Ovary (tissue), 9 donors: ENCODE results near the gene RFPL1. TPM values are rescaled to one million over a fixed set of nuclear protein-coding genes. Genes with fewer than 3 reads are reported as not detected.
A peak's percentile ranks its signal among the peaks of the same experiment; 100 is the strongest.

Source experiments
- DNase-seq, 5 donors: peaks; one replicate each; pipeline ENCODE4 v3.0.0-alpha.2; 2019 to 2020
- H3K27ac ChIP-seq, 2 donors: fragments of 200-600 bp; one replicate each; pipeline versions ENCODE4 v1.5.1 to v1.8.0; 2019 to 2022
- H3K27me3 ChIP-seq: fragments of 200-600 bp; one replicate; pipeline ENCODE4 v1.8.0; 2022
- H3K36me3 ChIP-seq: fragments of 200-600 bp; sonication (generic); one replicate; pipeline ENCODE4 v1.5.1; 2019
- H3K4me1 ChIP-seq: one replicate; pipeline ENCODE4 v1.8.1; 2013; ENCODE audit warnings: mild to moderate bottlenecking, moderate library complexity; ENCODE audit not compliant: insufficient read depth
- H3K4me3 ChIP-seq: fragments of 200-600 bp; sonication (generic); one replicate; pipeline ENCODE4 v1.5.1; 2017
- H3K9me3 ChIP-seq, 2 donors: fragments of 200-600 bp in 1 of 2; sonication (generic) in 1 of 2; one replicate each; pipeline versions ENCODE4 v1.5.1 to v1.8.1; 2013 to 2019; ENCODE audit warnings: mild to moderate bottlenecking in 1 of 2, moderate library complexity in 1 of 2
- CTCF ChIP-seq, 3 donors: fragments of 450-650 bp in 2 of 3; fragments of 200-600 bp in 1 of 3; IDR thresholded peaks; one replicate each; pipeline versions ENCODE4 v1.5.1 to v1.8.0; 2016 to 2022; ENCODE audit warnings: antibody characterized with exemption in 3 of 3, mild to moderate bottlenecking in 1 of 3
- EP300 ChIP-seq: sonication (generic); formaldehyde crosslinking; IDR thresholded peaks from one replicate; pipeline ENCODE4 v1.6.1; 2017; ENCODE audit warnings: antibody characterized with exemption
- POLR2A ChIP-seq: fragments of 450-650 bp; IDR thresholded peaks from one replicate; pipeline ENCODE4 v1.6.1; 2017; ENCODE audit warnings: antibody characterized with exemption, mild to moderate bottlenecking, moderate library complexity
- WGBS, 3 donors: extraction: QIAGEN DNeasy Blood & Tissue Kit in 1 of 3; methylation state at CpG; one replicate each; pipeline versions ENCODE4 v1.1.5 to v1.1.7; 2013 to 2017; 5-methylcytosine and 5-hydroxymethylcytosine counted together
- intact Hi-C, 4 donors: fragments of 100-400 bp; cut with DNase I; formaldehyde crosslinking; loops; one replicate each; pipeline versions ENCODE4 v1.11.0 to v1.15.1; 2022 to 2023
- polyA plus RNA-seq, 2 donors: library from polyadenylated mRNA; stranded (reverse); fragments of 200-250 nt in 1 of 2; fragments of 350-450 nt in 1 of 2; fragmentation: Illumina TruSeq in 1 of 2; extraction: RNeasy Lipid Tissue Mini Kit (QIAGEN cat#74804) in 1 of 2; gene quantifications; one replicate each; pipeline ENCODE4 v1.2.3, GENCODE V29; 2013 to 2014
- total RNA-seq, 7 donors: library from RNA; depleted of rRNA in 2 of 7; stranded (reverse); fragments of >200 nt in 2 of 7; fragmentation: NEBNext Ultra II Directional in 3 of 7; extraction: Animal tissue kit (Norgen Biotek cat#: 25700) in 3 of 7; gene quantifications; one replicate each; pipeline versions ENCODE4 v1.1.0 to v1.2.4, GENCODE V29; 2016 to 2023
- donor health status: DM: no; HTN: no; CAD: no; lungs with moderate emphysema.
- donor health status: DM: no; HTN: no; CAD: no.
- donor health status: Bipolar disorder and iron deficiency.
- donor health status: DM: yes; HTN: yes; CAD: no.
- donor health status: DM: no; HTN: no; CAD: no.
- donor health status: DM: yes; HTN: yes; CAD: no.

RFPL1 gene
- total and polyA plus RNA-seq, 9 donors, result not detected

- 44 to 54% (median 52%) methylated on average over 54 of the region's 54 CpGs for WGBS, 3 donors
- Histone ChIP-seq H3K4me3 (no peak overlapping the region), H3K36me3 (no peaks in the 10 kb centered on the region), H3K4me1 (no peaks in the 10 kb centered on the region), H3K27me3 (no peaks in the 10 kb centered on the region), H3K27ac (no peak overlapping the region), H3K9me3 (no peaks in the 10 kb centered on the region)
- TF ChIP-seq POLR2A, result no peak
- TF ChIP-seq CTCF (IDR thresholded peaks at IDR 0.05), result peak in 1 of 3 donors; percentile 11
- no peak for TF ChIP-seq EP300
- DNase-seq, result peak in 2 of 5 donors; percentile 37 to 55
- intact Hi-C loops, result no loop called here
These were observed 31.9 kb downstream of the RFPL1 start for GRCh38 chr22:29470159-29470855.

GRCh38 chr22:29473001-29473400 is 34.6 kb downstream of the RFPL1 start:
- no peak for DNase-seq
- TF ChIP-seq POLR2A (no peak), EP300 (no peak), CTCF (IDR thresholded peaks at IDR 0.05) (no peak)
- Histone ChIP-seq H3K4me3 (no peak overlapping the region), H3K27me3 (no peaks in the 10 kb centered on the region), H3K27ac (no peak overlapping the region), H3K9me3 (no peaks in the 10 kb centered on the region), H3K36me3 (no peaks in the 10 kb centered on the region), H3K4me1 (no peaks in the 10 kb centered on the region)
- 74 to 86% (median 81%) methylated on average over 5 of the region's 5 CpGs for WGBS, 3 donors
- intact Hi-C loops, result no loop called here

GRCh38 chr22:29475550-29475949 is 37.2 kb downstream of the RFPL1 start:
- intact Hi-C loops, result no loop called here
- no peaks in the 10 kb centered on the region for H3K27me3 ChIP-seq
- 80 to 85% (median 84%) methylated on average over 8 of the region's 8 CpGs for WGBS, 3 donors
- H3K36me3 ChIP-seq, result no peaks in the 10 kb centered on the region
- no peak for DNase-seq
- TF ChIP-seq EP300, result no peak
- no peak for TF ChIP-seq CTCF (IDR thresholded peaks at IDR 0.05)
- TF ChIP-seq POLR2A, result no peak
- H3K9me3 ChIP-seq, result no peaks in the 10 kb centered on the region
- no peak overlapping the region for H3K27ac ChIP-seq
- H3K4me3 ChIP-seq, result no peak overlapping the region
- peaks cover 17% of the 10 kb centered on the region for H3K4me1 ChIP-seq

- WGBS, 3 donors, result 48 to 60% (median 56%) methylated on average over 6 of the region's 6 CpGs
- Histone ChIP-seq H3K27me3 (no peaks in the 10 kb centered on the region), H3K9me3 (no peaks in the 10 kb centered on the region), H3K36me3 (no peaks in the 10 kb centered on the region), H3K4me1 (peaks cover 21% of the 10 kb centered on the region), H3K27ac (no peak overlapping the region), H3K4me3 (no peak overlapping the region)
- intact Hi-C loops, result no loop called here
- no peak for TF ChIP-seq CTCF (IDR thresholded peaks at IDR 0.05)
- no peak for TF ChIP-seq POLR2A
- TF ChIP-seq EP300, result no peak
- no peak for DNase-seq
These were observed 37.7 kb downstream of the RFPL1 start for GRCh38 chr22:29476116-29476515.
